Measurements from ENCODE around the gene OR10Z1. TPM values are rescaled to one million over a fixed set of nuclear protein-coding genes. Genes with fewer than 3 reads are reported as not detected.

OR10Z1 gene
- total and polyA plus RNA-seq, 4 donors, result not detected

GRCh38 chr1:158644449-158644848, 39.4 kb downstream of the OR10Z1 start:
- DNase-seq (no peak), ATAC-seq (ENCODE audit: insufficient read depth, low FRiP score) (no peak)
- Histone ChIP-seq H3K27me3 (ENCODE audit: control insufficient read depth in 3 of 3, insufficient read depth in 3 of 3, low read length in 2 of 3) (no peaks in the 10 kb centered on the region), H3K9me3 (ENCODE audit: control insufficient read depth in 4 of 4, insufficient read depth in 3 of 4, low read length in 3 of 4) (no peaks in the 10 kb centered on the region), H3K27ac (ENCODE audit: low read depth in 1 of 2, low read length in 1 of 2) (no peak overlapping the region), H3K9ac (ENCODE audit: insufficient read depth in 1 of 2, low read length in 2 of 2) (no peak overlapping the region), H3K36me3 (ENCODE audit: control insufficient read depth in 4 of 4, insufficient read depth in 4 of 4, low read length in 4 of 4) (no peaks in the 10 kb centered on the region), H3K4me3 (no peak overlapping the region), H3K4me1 (ENCODE audit: control insufficient read depth in 5 of 5, insufficient read depth in 5 of 5, low read length in 5 of 5) (peaks cover 0 to 4% (median 0%) of the 10 kb centered on the region in 5 donors)
- TF ChIP-seq CTCF (IDR thresholded peaks at IDR 0.05; ENCODE audit: control extremely low read depth, extremely low read depth), result no peak
- 27 to 43% methylated on average over 2 of the region's 2 CpGs for WGBS, 2 donors

- Histone ChIP-seq H3K9ac (ENCODE audit: insufficient read depth in 1 of 2, low read length in 2 of 2) (no peak overlapping the region), H3K27ac (ENCODE audit: low read depth in 1 of 2, low read length in 1 of 2) (no peak overlapping the region), H3K4me3 (no peak overlapping the region), H3K9me3 (ENCODE audit: control insufficient read depth in 4 of 4, insufficient read depth in 3 of 4, low read length in 3 of 4) (no peaks in the 10 kb centered on the region), H3K36me3 (ENCODE audit: control insufficient read depth in 4 of 4, insufficient read depth in 4 of 4, low read length in 4 of 4) (no peaks in the 10 kb centered on the region), H3K27me3 (ENCODE audit: control insufficient read depth in 3 of 3, insufficient read depth in 3 of 3, low read length in 2 of 3) (no peaks in the 10 kb centered on the region), H3K4me1 (ENCODE audit: control insufficient read depth in 5 of 5, insufficient read depth in 5 of 5, low read length in 5 of 5) (no peaks in the 10 kb centered on the region)
- WGBS, 2 donors, result 69 to 83% methylated on average over 1 of the region's 1 CpG
- TF ChIP-seq CTCF (IDR thresholded peaks at IDR 0.05; ENCODE audit: control extremely low read depth, extremely low read depth), result no peak
- ATAC-seq (ENCODE audit: insufficient read depth, low FRiP score) (no peak), DNase-seq (no peak)
These were observed 41.4 kb downstream of the OR10Z1 start for GRCh38 chr1:158646465-158646864.

- no peak overlapping the region for H3K9ac ChIP-seq (ENCODE audit: insufficient read depth in 1 of 2, low read length in 2 of 2)
- no peak overlapping the region for H3K27ac ChIP-seq (ENCODE audit: low read depth in 1 of 2, low read length in 1 of 2)
- H3K9me3 ChIP-seq (ENCODE audit: control insufficient read depth in 4 of 4, insufficient read depth in 3 of 4, low read length in 3 of 4), result no peaks in the 10 kb centered on the region
- H3K27me3 ChIP-seq (ENCODE audit: control insufficient read depth in 3 of 3, insufficient read depth in 3 of 3, low read length in 2 of 3), result no peaks in the 10 kb centered on the region
- no peak for ATAC-seq (ENCODE audit: insufficient read depth, low FRiP score)
- no peaks in the 10 kb centered on the region for H3K36me3 ChIP-seq (ENCODE audit: control insufficient read depth in 4 of 4, insufficient read depth in 4 of 4, low read length in 4 of 4)
- peak in 1 of 3 donors; percentile 24 for DNase-seq
- no peak overlapping the region for H3K4me3 ChIP-seq
- no peaks in the 10 kb centered on the region for H3K4me1 ChIP-seq (ENCODE audit: control insufficient read depth in 5 of 5, insufficient read depth in 5 of 5, low read length in 5 of 5)
- TF ChIP-seq CTCF (IDR thresholded peaks at IDR 0.05; ENCODE audit: control extremely low read depth, extremely low read depth), result no peak
These were observed 44.0 kb downstream of the OR10Z1 start for GRCh38 chr1:158649052-158649451.

GRCh38 chr1:158652721-158653334, 47.8 kb downstream of the OR10Z1 start:
- no peaks in the 10 kb centered on the region for H3K27me3 ChIP-seq (ENCODE audit: control insufficient read depth in 3 of 3, insufficient read depth in 3 of 3, low read length in 2 of 3)
- H3K9me3 ChIP-seq (ENCODE audit: control insufficient read depth in 4 of 4, insufficient read depth in 3 of 4, low read length in 3 of 4), result no peaks in the 10 kb centered on the region
- 90 to 92% methylated on average over 7 of the region's 7 CpGs for WGBS, 2 donors
- no peak overlapping the region for H3K4me3 ChIP-seq
- no peak overlapping the region for H3K27ac ChIP-seq (ENCODE audit: low read depth in 1 of 2, low read length in 1 of 2)
- DNase-seq (no peak), ATAC-seq (ENCODE audit: insufficient read depth, low FRiP score) (no peak)
- TF ChIP-seq CTCF (IDR thresholded peaks at IDR 0.05; ENCODE audit: control extremely low read depth, extremely low read depth), result no peak
- no peak overlapping the region for H3K9ac ChIP-seq (ENCODE audit: insufficient read depth in 1 of 2, low read length in 2 of 2)
- no peaks in the 10 kb centered on the region for H3K4me1 ChIP-seq (ENCODE audit: control insufficient read depth in 5 of 5, insufficient read depth in 5 of 5, low read length in 5 of 5)
- H3K36me3 ChIP-seq (ENCODE audit: control insufficient read depth in 4 of 4, insufficient read depth in 4 of 4, low read length in 4 of 4), result no peaks in the 10 kb centered on the region
